SU-DHL-6 (cell line): ENCODE data around the gene ITGB1BP1.

Experiments
- EZH2phosphoT487 ChIP-seq: fragments of 200-600 bp; sonication (generic), shearing (Covaris generic); conservative IDR thresholded peaks from 2 replicates; pipeline ENCODE4 v1.6.1; 2018; ENCODE audit warnings: mild to moderate bottlenecking, antibody characterized with exemption, low read length, moderate library complexity, mixed read lengths
- TF ChIP-seq, protein P1 (sequence below): fragments of 200-600 bp; sonication (generic); IDR thresholded peaks from one replicate; pipeline ENCODE4 v1.5.1; 2017; ENCODE audit warnings: antibody characterized with exemption, mild to moderate bottlenecking, low read length, moderate library complexity; ENCODE audit not compliant: insufficient read depth, poor library complexity, severe bottlenecking

DNA sequence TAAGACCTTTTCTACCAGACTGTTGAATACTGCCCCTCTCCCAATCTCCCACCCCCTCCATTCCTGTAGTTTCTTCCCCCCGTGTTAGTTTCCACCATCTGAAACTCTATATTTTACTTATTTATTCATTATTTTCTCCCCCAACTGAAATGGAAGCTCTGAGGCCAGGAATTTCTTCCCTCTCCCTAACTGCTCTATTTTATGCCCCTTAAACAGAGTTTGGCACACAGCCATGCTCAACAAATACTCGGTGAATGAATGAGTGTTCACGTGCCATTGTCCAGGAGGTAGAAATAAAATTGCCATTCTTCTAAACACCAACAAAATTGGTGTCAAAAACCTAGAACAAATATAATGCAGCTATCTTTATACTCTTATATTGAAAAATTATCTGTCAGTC is 5.6 kb downstream of the ITGB1BP1 start:
- no peak for TF ChIP-seq EZH2phosphoT487
- TF ChIP-seq, protein P1, sequence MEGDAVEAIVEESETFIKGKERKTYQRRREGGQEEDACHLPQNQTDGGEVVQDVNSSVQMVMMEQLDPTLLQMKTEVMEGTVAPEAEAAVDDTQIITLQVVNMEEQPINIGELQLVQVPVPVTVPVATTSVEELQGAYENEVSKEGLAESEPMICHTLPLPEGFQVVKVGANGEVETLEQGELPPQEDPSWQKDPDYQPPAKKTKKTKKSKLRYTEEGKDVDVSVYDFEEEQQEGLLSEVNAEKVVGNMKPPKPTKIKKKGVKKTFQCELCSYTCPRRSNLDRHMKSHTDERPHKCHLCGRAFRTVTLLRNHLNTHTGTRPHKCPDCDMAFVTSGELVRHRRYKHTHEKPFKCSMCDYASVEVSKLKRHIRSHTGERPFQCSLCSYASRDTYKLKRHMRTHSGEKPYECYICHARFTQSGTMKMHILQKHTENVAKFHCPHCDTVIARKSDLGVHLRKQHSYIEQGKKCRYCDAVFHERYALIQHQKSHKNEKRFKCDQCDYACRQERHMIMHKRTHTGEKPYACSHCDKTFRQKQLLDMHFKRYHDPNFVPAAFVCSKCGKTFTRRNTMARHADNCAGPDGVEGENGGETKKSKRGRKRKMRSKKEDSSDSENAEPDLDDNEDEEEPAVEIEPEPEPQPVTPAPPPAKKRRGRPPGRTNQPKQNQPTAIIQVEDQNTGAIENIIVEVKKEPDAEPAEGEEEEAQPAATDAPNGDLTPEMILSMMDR = no peak
